GM12878 (cell line): ENCODE data around the gene DCTN2.
"Not testable (repeated sequence)": the region's sequence is repeated elsewhere in the genome, so short reads cannot be mapped to it uniquely, and the experiment has no call there.

ENCODE experiments used
- CREB1 ChIP-seq: IDR thresholded peaks from 2 replicates; pipeline ENCODE4 v1.6.1; 2012; ENCODE audit warnings: low read depth, mild to moderate bottlenecking, inconsistent platforms
- CTCF ChIP-seq, 3 experiments: IDR thresholded peaks in 2 of 3; conservative IDR thresholded peaks in 1 of 3; 2 replicates each; pipeline ENCODE4 v1.5.1; 2011; ENCODE audit warnings: low read depth in 3 of 3, low read length in 3 of 3, mild to moderate bottlenecking in 3 of 3, control low read depth in 2 of 3, moderate library complexity in 2 of 3, inconsistent platforms in 1 of 3, mixed read lengths in 1 of 3; ENCODE audit not compliant: control insufficient read depth in 2 of 3, insufficient read depth in 1 of 3; ENCODE audit errors: extremely low read depth in 1 of 3
- RFX5 ChIP-seq: IDR thresholded peaks from 2 replicates; pipeline ENCODE4 v1.6.1; 2011; ENCODE audit warnings: low read depth, low read length, improper control_type of control experiment
- STAT1 ChIP-seq: fragments of 450-650 bp; conservative IDR thresholded peaks from 2 replicates; pipeline ENCODE4 v1.6.1; 2014; ENCODE audit warnings: antibody characterized with exemption, mild to moderate bottlenecking
- SUZ12 ChIP-seq: fragments of 200-600 bp; sonication (generic); IDR thresholded peaks from one replicate; pipeline ENCODE4 v1.6.1; 2018; ENCODE audit warnings: antibody characterized with exemption, mild to moderate bottlenecking; ENCODE audit not compliant: unreplicated experiment
- TAF1 ChIP-seq: IDR thresholded peaks from 2 replicates; pipeline ENCODE4 v1.6.1; 2011; ENCODE audit warnings: mild to moderate bottlenecking, low read depth, low read length, borderline replicate concordance
- TBL1XR1 ChIP-seq: IDR thresholded peaks from 2 replicates; pipeline ENCODE4 v1.6.1; 2012; ENCODE audit warnings: low read depth, low read length, improper control_type of control experiment
- TCF7 ChIP-seq: IDR thresholded peaks from 2 replicates; pipeline ENCODE4 v1.6.1; 2014; ENCODE audit warnings: antibody characterized with exemption, borderline replicate concordance
- YY1 ChIP-seq: IDR thresholded peaks from 2 replicates; pipeline ENCODE4 v1.6.1; 2011; ENCODE audit warnings: low read depth, mild to moderate bottlenecking, low read length
- TF ChIP-seq, protein P1 (sequence below): IDR thresholded peaks from 2 replicates; pipeline ENCODE4 v1.6.1; 2012; ENCODE audit warnings: low read depth, low read length, improper control_type of control experiment

- not testable (repeated sequence) for TF ChIP-seq CTCF (IDR thresholded peaks at IDR 0.05 in 2 of 3, conservative IDR thresholded peaks at IDR 0.05 in 1 of 3; ENCODE audit: control insufficient read depth in 2 of 3, extremely low read depth in 1 of 3, insufficient read depth in 1 of 3, low read depth in 3 of 3, low read length in 3 of 3); STAT1; TCF7; TBL1XR1; RFX5; TAF1; CREB1; SUZ12; YY1
- TF ChIP-seq, protein P1, sequence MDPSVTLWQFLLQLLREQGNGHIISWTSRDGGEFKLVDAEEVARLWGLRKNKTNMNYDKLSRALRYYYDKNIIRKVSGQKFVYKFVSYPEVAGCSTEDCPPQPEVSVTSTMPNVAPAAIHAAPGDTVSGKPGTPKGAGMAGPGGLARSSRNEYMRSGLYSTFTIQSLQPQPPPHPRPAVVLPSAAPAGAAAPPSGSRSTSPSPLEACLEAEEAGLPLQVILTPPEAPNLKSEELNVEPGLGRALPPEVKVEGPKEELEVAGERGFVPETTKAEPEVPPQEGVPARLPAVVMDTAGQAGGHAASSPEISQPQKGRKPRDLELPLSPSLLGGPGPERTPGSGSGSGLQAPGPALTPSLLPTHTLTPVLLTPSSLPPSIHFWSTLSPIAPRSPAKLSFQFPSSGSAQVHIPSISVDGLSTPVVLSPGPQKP, result not testable (repeated sequence)
These were observed 51.8 kb downstream of the DCTN2 start for GRCh38 chr12:57495051-57495701.
